K562 (cell line): ENCODE data around the gene KCNK1. TPM values are rescaled to one million over a fixed set of nuclear protein-coding genes. Genes with fewer than 3 reads are reported as not detected.

Experiments used
- ADNP ChIP-seq: fragments of 200-800 bp; sonication (Bioruptor generic); IDR thresholded peaks from 2 replicates; pipeline ENCODE4 v1.6.1; 2016; ENCODE audit warnings: missing genetic modification characterization, missing compliant biosample characterization
- GATAD2A ChIP-seq: fragments of 450-650 bp; IDR thresholded peaks from 2 replicates; pipeline ENCODE4 v1.6.1; 2017
- HMBOX1 ChIP-seq: sonication (generic); IDR thresholded peaks from 2 replicates; pipeline ENCODE4 v1.6.1; 2016
- HMG20B ChIP-seq: fragments of 250-450 bp; sonication (Bioruptor Pico); IDR thresholded peaks from 2 replicates; pipeline ENCODE4 v1.5.0; 2021; ENCODE audit warnings: mild to moderate bottlenecking
- LEF1 ChIP-seq: fragments of 450-650 bp; IDR thresholded peaks from 2 replicates; pipeline ENCODE4 v1.6.1; 2016; ENCODE audit warnings: mild to moderate bottlenecking
- MIER1 ChIP-seq: fragments of 450-650 bp; IDR thresholded peaks from 2 replicates; pipeline ENCODE4 v1.6.1; 2016; ENCODE audit warnings: antibody characterized with exemption, mild to moderate bottlenecking, low read depth
- MYNN ChIP-seq, 2 experiments: sonication (generic); formaldehyde crosslinking in 1 of 2; IDR thresholded peaks; 2 replicates each; pipeline versions ENCODE4 v1.5.0 to v1.6.1; 2016 to 2020; ENCODE audit warnings: antibody characterized with exemption in 1 of 2, missing genetic modification reagents in 1 of 2
- PML ChIP-seq: IDR thresholded peaks from 2 replicates; pipeline ENCODE4 v1.6.1; 2012; ENCODE audit warnings: low read length, inconsistent platforms
- PRPF4 ChIP-seq: fragments of 200-400 bp; formaldehyde crosslinking; IDR thresholded peaks from one replicate; pipeline ENCODE4 v1.6.1; 2017; ENCODE audit warnings: low read length, low read depth, mild to moderate bottlenecking; ENCODE audit not compliant: insufficient read depth, poor library complexity, severe bottlenecking
- RBM34 ChIP-seq: fragments of 200-400 bp; formaldehyde crosslinking; IDR thresholded peaks from 2 replicates; pipeline ENCODE4 v1.6.1; 2018; ENCODE audit warnings: low read length, borderline replicate concordance; ENCODE audit not compliant: insufficient read depth
- RHOXF2B ChIP-seq: fragments of 250-450 bp; sonication (Bioruptor Pico); conservative IDR thresholded peaks from 2 replicates; pipeline ENCODE4 v1.5.1; 2021
- SMARCA5 ChIP-seq: fragments of 450-650 bp; IDR thresholded peaks from 2 replicates; pipeline ENCODE4 v1.6.1; 2016
- SOX6 ChIP-seq: fragments of 450-650 bp; IDR thresholded peaks from 2 replicates; pipeline ENCODE4 v1.6.1; 2014; ENCODE audit warnings: mild to moderate bottlenecking
- THRA ChIP-seq: fragments of 450-650 bp; IDR thresholded peaks from 2 replicates; pipeline ENCODE4 v1.6.1; 2017; ENCODE audit warnings: mild to moderate bottlenecking, moderate library complexity
- ZBTB49 ChIP-seq: sonication (generic); formaldehyde crosslinking; IDR thresholded peaks from 2 replicates; pipeline ENCODE4 v1.8.0; 2022; ENCODE audit warnings: missing genetic modification reagents, mild to moderate bottlenecking, borderline replicate concordance
- ZC3H4 ChIP-seq: sonication (generic); formaldehyde crosslinking; IDR thresholded peaks from 2 replicates; pipeline ENCODE4 v1.9.0; 2021; ENCODE audit warnings: missing genetic modification reagents, borderline replicate concordance
- ZNF3 ChIP-seq: fragments of 250-450 bp; sonication (Bioruptor Pico); IDR thresholded peaks from 2 replicates; pipeline ENCODE4 v1.5.0; 2021; ENCODE audit warnings: mild to moderate bottlenecking, moderate library complexity
- ZNF584 ChIP-seq: fragments of 200-800 bp; sonication (Bioruptor generic); IDR thresholded peaks from 2 replicates; pipeline ENCODE4 v1.6.1; 2016; ENCODE audit warnings: low read depth, mild to moderate bottlenecking, missing genetic modification characterization, missing compliant biosample characterization
- polyA plus RNA-seq, 8 experiments: library from polyadenylated mRNA; depleted of rRNA in 4 of 8; stranded (reverse) in 5 of 8; unstranded in 3 of 8; fragments of >200 nt; fragmentation: Nextera tagmentation in 2 of 8; fragmentation: Illumina TruSeq in 1 of 8; extraction: Ambion mirVana in 2 of 8; extraction: Trizol in 1 of 8; gene quantifications; 2 replicates each; pipeline versions ENCODE4 v1.2.1 to v1.2.3, GENCODE V29; 2011 to 2014; ENCODE audit warnings: inconsistent platforms in 1 of 8, missing spikeins in 1 of 8
- total RNA-seq, 7 experiments: library from RNA; depleted of rRNA in 6 of 7; stranded (reverse); fragments of >200 nt in 6 of 7; fragmentation: Illumina TruSeq in 2 of 7; extraction: Trizol in 2 of 7; gene quantifications; 2 replicates each; pipeline versions ENCODE4 v1.2.1 to v1.2.3, GENCODE V29; 2011 to 2021; ENCODE audit warnings: low replicate concordance in 1 of 7
- TF ChIP-seq, protein P1 (sequence below): fragments of 250-450 bp; sonication (Bioruptor Pico); IDR thresholded peaks from 2 replicates; pipeline ENCODE4 v1.5.0; 2022; ENCODE audit warnings: mild to moderate bottlenecking
- TF ChIP-seq, protein P2 (sequence below): fragments of 250-450 bp; sonication (Bioruptor Pico); IDR thresholded peaks from 2 replicates; pipeline ENCODE4 v1.8.0; 2021; ENCODE audit warnings: mild to moderate bottlenecking, moderate library complexity

The KCNK1 gene
- total and polyA plus RNA-seq, 9 of the 15 experiments (the other 6 are each of a cell fraction or from before 2014, with no cell fraction given), result 3.1 to 22.7 (median 6.0) TPM

GRCh38 chr1:233613252-233614172, at the start of gene KCNK1 (continued):
- TF ChIP-seq ZBTB49 (CRISPR knock-in tag) (no peak), RHOXF2B (CRISPR knock-in tag) (no peak), ZNF3 (CRISPR knock-in tag) (no peak), SOX6 (no peak), LEF1 (no peak), PML (peak; percentile 51; the same call in 1 of the 2 replicates), ZC3H4 (CRISPR knock-in tag) (no peak), ADNP (tag) (no peak), HMBOX1 (no peak), THRA (no peak), MIER1 (peak; percentile 34; the same call in 1 of the 2 replicates), MYNN (IDR thresholded peaks at IDR 0.05) (no peak), MYNN (CRISPR knock-in tag; IDR thresholded peaks at IDR 0.05) (no peak), ZNF584 (CRISPR knock-in tag) (no peak), HMG20B (CRISPR knock-in tag) (no peak), GATAD2A (peak; percentile 62; the same call in 1 of the 2 replicates), SMARCA5 (no peak), PRPF4 (no peak), RBM34 (no peak)
- TF ChIP-seq, protein P1, sequence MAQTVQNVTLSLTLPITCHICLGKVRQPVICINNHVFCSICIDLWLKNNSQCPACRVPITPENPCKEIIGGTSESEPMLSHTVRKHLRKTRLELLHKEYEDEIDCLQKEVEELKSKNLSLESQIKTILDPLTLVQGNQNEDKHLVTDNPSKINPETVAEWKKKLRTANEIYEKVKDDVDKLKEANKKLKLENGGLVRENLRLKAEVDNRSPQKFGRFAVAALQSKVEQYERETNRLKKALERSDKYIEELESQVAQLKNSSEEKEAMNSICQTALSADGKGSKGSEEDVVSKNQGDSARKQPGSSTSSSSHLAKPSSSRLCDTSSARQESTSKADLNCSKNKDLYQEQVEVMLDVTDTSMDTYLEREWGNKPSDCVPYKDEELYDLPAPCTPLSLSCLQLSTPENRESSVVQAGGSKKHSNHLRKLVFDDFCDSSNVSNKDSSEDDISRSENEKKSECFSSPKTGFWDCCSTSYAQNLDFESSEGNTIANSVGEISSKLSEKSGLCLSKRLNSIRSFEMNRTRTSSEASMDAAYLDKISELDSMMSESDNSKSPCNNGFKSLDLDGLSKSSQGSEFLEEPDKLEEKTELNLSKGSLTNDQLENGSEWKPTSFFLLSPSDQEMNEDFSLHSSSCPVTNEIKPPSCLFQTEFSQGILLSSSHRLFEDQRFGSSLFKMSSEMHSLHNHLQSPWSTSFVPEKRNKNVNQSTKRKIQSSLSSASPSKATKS (CRISPR knock-in tag), result no peak
- TF ChIP-seq, protein P2, sequence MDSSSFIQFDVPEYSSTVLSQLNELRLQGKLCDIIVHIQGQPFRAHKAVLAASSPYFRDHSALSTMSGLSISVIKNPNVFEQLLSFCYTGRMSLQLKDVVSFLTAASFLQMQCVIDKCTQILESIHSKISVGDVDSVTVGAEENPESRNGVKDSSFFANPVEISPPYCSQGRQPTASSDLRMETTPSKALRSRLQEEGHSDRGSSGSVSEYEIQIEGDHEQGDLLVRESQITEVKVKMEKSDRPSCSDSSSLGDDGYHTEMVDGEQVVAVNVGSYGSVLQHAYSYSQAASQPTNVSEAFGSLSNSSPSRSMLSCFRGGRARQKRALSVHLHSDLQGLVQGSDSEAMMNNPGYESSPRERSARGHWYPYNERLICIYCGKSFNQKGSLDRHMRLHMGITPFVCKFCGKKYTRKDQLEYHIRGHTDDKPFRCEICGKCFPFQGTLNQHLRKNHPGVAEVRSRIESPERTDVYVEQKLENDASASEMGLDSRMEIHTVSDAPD (CRISPR knock-in tag), result no peak
